Lung microvascular endothelial cell (primary cell): Measurements from ENCODE around the gene NACC1. TPM values are rescaled to one million over a fixed set of nuclear protein-coding genes. Genes with fewer than 3 reads are reported as not detected.
A peak's percentile ranks its signal among the peaks of the same experiment; 100 is the strongest.
"Not testable (repeated sequence)": the region's sequence is repeated elsewhere in the genome, so short reads cannot be mapped to it uniquely, and the experiment has no call there.

Experiments
- DNase-seq, 2 donors: peaks; one replicate each; pipeline versions ENCODE4 v3.0.0 to v3.0.0-alpha.2; 2010; ENCODE audit warnings: low read depth in 2 of 2
- total RNA-seq: library from RNA; depleted of rRNA; stranded (reverse); fragments of >200 nt; gene quantifications from 2 replicates; pipeline ENCODE4 v1.2.1, GENCODE V29; 2014

The NACC1 gene
- total RNA-seq, 1 donor from 2014 or later, result 34.1 TPM

DNA sequence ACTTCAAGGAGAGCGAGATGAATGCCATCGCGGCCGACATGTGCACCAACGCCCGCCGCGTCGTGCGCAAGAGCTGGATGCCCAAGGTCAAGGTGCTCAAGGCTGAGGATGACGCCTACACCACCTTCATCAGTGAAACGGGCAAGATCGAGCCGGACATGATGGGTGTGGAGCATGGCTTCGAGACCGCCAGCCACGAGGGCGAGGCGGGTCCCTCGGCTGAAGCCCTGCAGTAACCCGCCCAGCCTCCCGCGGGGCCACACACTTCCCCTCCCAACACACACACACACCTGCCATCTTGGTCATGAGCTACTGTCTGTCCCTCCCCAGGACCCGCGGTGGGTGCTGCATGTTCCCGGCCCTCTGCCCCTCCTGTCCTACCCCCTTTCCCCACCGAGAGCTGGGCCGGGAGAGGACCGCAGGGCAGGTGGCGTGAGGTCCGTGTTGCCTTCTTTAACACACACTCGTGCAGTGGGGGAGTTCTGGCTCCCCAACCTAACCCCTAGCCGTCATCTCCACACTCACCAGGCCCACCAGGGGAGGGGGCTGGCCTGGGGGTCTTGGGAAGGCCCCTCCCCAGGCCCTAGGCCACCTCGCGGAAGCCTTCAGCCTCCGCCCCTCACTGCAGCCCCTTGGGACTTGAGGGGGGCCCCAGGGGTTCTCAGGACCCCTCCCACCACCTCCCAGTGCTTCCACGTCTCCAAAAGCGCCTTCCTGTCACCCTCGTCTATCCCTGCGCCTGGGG is 20.3 kb downstream of the NACC1 start:
- DNase-seq, result no peak

DNA sequence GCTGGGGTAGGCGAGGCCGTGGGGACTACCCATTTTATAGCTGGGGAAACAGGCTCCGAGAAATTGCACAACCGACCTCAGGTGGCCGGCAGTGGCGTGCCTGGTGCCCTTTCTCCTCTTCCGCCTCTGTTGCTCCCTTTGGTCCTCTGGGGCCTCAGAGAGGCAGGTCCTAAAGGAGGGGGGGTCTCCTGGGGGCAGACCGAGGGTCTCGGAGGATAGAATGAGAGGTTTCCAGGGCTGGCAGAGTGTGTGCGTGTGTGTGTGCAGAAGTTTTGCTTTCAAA is 20.8 kb downstream of the NACC1 start:
- no peak for DNase-seq

DNA sequence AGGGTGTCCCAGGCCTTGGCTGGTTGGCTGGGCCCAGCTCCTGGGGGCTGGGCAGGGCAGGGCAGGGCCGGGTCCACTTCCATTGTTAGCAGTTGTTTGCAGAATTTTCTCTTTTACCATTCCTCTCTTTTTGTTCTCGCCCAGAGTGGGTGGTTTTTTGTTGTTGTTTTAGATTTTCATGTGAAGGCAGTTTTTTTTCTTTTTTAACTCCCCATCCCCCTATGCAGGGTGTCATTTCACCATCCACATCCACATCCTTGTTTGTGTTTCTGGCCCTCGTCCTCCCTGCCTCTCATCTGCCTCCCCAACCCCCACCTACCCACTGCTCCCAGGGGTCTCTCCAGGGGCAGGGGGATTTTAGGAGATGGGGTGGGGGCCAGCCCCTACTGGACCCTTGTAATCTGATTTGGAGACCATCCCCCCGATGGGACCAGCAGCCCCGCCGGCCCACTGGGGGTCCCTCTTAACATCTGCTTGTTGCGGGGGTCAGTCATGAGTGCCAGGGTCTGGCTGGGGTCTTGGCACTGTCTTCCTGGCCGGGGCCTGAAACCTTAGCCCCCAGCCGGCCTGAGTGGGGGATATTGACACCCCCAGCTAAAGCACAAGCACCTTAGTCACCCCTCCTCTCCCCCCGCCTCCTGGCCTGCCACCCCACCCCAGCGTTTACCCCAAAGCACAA is 21.7 kb downstream of the NACC1 start:
- no peak for DNase-seq

DNA sequence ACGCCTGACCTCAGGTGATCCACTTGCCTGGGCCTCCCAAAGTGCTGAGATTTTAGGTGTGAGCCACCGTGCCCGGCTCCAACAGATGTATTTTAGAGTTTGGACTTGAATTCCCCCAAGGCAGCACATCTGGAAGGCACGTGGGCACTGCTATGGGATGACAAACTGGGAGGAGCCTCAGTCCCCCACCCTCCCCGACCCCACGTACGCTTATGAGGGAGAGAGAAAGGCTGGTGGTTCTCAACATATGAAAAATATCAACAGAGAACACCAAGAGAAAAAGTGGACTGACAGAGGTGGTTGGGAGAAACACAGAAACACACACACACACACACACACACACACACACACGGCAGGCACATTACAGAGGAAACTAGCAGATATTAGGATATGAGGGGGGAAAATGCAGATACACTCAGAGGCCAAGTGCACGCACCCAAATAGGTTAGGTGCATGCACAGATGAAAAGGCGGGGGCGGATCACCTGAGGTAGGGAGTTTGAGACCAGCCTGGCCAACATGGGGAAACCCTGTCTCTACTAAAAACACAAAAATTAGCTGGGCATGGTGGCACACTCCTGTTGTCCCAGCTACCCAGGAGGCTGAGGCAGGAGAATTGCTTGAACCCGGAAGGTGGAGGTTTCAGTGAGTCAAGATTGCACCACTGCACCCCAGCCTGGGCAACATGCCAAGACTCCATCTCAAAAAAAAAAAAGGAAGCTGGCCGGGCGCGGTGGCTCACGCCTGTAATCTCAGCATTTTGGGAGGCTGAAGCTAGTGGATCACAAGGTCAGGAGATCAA is 28.9 kb downstream of the NACC1 start:
- peak in 1 of 2 donors; percentile 68 for DNase-seq

DNA sequence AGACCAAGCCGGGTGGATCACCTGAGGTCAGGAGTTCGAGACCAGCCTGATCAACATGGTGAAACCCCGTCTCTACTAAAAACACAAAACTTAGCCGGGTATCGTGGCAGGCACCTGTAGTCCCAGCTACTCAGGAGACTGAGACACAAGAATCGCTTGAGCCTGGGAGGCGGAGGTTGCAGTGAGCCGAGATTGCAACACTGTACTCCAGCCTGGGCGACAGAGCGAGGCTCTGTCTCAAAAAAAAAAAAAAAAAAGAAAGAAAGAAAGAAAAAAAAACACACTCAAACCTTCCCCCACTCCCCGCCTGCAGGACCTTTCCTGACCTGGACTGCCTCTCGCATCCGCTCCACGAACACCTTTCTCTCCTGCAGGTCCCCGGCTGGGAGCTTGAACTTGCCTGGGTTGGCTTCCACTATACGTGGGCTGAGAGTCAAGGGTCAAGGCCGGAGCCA is 31.1 kb downstream of the NACC1 start:
- not testable (repeated sequence) for DNase-seq

DNA sequence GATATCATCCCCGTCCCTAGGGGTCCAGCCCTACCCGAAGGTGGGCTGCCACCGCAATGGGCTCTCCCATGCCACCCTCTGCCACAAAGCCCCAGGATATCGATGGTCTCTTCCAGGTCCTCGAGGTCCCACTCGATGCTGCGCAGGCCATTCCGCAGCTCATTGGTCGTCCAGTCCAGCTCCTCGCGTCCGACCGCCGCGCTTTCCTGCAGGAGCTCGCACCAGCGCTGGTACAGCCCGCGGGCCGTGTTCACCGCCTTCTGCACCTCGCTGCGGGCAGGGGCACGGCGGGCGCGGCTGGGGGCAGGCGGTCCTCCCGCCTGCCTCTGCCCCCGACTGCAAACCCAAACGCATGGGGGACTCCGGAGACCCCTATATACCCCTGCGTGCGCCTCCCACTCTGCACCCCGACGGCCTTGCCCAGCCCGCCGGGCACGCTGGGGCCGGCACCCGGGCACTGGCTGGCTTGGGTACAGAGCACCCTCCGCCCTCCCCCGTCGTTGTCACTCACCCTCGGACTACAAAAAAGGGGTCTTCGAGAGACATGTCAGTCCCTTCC is 31.6 kb downstream of the NACC1 start:
- DNase-seq, result peak; percentile 65 to 67

DNA sequence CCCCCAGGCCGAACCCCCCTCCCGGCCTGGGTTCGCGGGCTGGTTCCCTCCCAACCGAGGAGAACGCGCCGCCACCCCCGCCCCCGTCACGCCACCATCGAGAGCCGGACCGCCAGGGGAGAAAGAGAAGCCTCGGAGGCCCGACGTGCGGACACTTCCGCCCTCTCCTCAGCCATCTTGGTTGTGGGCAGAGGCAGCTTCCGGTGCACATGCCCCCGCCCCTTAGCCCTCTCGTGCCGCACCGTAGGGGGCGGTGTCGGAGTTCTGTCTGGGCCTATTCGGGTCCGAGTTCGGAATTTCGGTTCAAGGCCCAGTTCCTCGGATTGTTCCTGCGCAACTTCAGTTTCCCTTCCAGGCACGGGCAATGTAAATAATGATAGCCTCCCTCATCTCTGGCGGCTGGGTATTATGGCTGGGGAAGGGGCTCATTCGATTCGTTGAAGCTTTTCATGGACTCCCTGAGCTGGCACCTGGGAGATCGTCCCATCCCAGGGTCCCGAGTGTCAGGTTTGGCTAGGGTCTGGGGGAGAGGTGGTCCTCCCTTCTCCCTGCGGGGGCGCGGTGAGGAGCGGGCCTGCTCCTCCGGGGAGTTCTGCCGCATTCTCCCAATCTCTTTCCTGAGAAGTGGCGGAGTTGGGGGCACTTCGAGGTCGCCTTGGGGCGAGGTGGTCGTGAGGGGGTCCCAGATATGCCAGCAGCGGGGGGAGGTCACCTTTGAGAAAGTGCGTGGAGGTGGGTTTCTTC is 32.3 kb downstream of the NACC1 start, which contains the start of the genes IER2 and STX10:
Gene IER2, plus strand, starts transcription at position 225 of the 744 bp plus-strand sequence. CDS start 2,776 bp downstream, outside the sequence.
Gene STX10, minus strand, starts transcription at position 189 of the 744 bp plus-strand sequence. CDS start 202 bp downstream, outside the sequence.
- peak; percentile 98 to 99 for DNase-seq

DNA sequence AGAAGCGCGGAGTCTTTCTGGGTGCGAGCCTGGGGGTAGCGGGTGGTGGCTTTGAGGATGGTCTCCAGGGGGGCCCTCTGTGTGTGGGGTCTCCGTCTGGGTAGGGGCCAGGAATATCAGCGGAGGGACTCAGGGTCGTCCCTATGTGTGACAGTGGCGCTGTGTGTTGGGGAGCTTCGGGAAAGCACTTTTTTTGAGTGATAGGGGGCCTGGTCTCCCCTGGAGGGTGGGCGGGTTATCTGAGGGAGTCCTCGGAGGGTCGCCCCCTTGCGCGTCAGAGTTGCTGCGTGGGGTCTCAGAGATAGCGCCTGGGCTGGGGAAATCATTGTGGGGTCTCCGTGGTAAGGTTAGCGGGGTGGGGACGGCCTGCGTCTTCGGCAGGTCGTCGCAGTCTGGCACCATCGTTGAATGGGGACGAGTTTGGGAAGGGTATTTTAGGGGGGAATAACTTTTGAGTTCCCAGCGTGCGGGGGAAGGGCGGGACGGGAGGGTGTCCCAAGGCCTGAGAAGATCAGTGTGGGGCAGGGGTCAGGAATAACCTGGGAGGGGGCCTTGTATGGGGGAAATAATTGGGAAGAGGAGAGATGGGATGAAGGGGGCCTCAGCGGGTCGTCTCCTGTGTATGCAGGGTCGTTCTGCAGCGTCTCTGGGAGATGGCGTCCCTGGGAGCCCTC is 33.0 kb downstream of the NACC1 start:
- DNase-seq, result no peak

DNA sequence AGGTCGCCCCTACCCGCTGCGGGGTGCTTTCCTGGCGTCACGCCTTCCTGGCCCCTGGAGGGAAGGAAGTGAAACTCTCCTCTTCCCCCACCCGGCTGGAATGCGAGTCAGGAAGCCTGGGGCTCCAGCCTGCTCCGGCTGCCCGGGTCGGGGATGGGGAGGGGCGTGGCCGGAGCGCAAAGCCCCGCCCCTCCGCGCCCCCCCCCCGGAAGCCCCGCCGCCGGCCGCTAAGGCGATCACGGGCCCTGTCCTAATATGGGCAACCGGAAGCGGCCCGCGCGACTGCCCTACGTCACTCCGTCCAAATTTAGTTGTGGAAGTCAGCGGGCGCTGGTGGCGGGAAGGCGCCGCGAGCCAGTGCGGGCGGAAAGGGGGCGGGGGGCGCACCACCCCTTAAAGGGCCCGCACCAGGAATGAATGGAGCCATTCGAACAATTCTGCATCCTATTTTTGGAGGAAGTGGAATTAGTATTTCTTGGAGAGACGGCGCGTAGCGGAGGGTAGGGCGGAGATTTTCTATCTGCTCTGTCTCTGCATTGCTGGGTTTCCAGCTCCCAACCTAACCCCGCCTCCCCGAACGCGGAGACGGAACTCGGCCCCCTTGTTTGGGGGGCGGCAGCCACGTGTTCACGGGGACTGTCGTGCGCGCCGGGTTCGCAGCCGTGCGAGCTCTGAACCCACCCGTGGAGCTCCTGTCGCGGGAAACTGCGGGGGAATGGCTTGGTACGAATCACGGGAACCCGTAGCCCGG is 33.7 kb downstream of the NACC1 start:
- DNase-seq, result peak; percentile 98

DNA sequence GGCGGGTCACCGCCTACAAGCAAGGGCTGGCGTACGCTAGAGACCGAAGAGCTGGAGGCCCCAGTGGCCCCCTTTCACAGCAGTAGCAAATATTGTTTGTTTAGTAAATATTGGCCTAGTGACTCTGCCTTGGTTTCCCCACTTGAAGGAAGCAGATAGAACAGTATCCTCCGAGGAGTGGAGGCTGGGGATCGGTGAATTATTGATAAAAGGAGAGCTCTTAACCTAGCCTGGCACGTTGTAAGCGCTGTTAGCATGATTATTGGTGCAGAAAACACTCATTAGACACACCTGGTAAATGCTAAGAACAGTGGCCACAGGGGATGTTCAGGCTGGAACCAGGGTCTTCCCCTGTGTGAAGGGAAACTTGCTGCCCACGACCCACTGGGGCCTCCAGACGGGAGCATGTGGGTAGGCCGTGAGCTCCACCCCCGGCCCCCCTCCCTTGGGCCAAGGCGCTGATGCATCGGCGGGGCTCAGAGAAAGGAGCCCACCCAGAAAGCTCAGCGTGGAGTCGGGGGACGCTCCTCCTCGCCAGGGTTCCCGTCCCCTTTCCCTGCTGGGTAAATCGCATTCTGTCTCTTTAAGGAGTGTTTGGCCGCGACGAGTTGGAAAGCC is 34.4 kb downstream of the NACC1 start:
- no peak for DNase-seq

DNA sequence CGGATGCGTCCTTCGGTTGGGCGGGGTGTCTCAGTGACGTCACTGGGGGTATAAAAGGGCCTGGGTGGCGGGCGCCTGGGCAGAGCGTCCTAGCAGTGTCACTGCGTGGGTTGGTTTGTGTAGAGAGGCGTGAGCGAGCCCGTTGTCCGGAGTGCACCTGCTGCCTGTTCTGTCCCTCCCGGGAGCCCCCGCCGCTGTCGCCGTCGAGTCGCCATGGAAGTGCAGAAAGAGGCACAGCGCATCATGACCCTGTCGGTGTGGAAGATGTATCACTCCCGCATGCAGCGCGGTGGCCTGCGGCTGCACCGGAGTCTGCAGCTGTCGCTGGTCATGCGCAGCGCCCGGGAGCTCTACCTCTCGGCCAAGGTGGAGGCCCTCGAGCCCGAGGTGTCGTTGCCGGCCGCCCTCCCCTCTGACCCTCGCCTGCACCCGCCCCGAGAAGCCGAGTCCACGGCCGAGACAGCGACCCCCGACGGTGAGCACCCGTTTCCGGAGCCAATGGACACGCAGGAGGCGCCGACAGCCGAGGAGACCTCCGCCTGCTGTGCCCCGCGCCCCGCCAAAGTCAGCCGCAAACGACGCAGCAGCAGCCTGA is 35.0 kb downstream of the NACC1 start:
- peak; percentile 95 to 97 for DNase-seq

DNA sequence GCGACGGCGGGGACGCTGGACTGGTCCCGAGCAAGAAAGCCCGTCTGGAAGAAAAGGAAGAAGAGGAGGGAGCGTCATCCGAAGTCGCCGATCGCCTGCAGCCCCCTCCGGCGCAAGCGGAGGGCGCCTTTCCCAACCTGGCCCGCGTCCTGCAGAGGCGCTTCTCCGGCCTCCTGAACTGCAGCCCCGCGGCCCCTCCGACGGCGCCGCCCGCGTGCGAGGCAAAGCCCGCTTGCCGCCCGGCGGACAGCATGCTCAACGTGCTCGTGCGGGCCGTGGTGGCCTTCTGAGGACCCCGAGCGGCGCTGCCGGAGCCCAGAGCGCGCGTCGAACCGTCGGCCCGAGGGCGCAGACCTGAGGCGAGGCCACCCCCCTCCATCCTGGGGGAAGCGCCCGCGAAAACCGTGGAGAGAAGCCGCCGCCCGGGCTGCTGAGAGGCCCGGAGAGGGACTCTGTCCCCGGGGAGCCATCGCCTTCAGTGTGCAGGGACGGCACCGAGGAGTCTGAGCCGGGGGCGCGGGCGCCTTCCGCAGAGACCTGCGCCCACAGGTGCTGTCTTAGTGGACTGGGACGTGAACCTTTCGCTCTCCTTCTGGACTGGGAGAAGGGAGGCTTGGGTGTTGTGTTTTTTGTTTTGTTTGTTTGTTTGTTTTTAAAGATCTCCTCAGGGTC is 35.6 kb downstream of the NACC1 start:
- peak; percentile 58 to 62 for DNase-seq

DNA sequence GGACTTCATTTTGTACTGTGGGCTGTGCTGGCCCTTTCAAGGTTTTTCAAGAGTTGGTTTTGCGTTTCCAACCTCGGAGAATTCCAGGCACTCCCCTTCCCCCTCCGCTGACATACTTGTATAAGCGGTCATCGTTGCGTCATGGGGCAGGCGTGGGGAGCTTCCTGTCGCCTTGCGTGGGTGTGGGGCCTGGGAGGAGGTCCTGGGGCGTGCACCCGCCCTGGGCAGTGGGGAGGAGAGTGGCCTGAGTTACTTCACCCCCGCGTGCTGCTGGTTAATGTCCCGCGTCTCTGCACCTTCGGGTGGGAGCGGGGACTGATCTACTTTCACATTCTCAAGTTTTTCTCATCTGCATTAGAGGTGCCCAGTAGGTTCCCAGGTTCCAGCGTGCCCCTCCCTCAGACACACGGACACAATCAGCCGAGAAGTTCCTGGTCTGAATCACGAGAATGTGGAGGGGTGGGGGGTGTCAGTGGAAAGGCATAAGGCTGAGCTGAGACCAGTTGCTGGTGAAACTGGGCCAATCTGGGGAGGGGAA is 36.2 kb downstream of the NACC1 start:
- DNase-seq, result peak; percentile 90 to 94

DNA sequence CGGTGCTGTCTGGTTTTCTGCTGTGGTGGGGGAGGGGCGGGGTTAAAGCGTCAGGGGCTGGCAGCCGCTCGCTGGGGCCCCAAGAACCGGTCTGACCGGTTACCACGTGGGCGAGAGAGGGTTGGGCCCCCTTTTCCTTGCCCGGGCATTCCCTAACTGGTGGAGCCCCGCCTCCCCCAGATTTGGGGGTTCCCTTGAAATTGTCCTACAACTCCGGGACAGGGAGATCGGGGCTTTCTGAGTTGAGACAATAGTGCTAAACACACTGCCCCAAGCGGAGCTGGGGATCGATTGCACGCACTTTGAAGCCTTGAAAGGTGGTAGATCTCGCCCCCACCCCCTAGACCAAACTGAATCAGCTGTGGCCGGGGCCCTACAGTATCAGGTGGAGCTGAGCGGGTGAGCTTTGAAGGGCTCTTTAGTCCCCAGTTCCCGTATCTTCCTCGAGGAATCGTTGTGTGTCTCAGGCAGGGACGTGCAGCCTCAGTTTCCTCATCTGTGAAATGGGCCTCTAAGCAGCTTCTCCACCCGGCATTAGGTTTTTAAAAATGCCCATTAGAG is 36.9 kb downstream of the NACC1 start:
- DNase-seq, result peak; percentile 69 to 77

DNA sequence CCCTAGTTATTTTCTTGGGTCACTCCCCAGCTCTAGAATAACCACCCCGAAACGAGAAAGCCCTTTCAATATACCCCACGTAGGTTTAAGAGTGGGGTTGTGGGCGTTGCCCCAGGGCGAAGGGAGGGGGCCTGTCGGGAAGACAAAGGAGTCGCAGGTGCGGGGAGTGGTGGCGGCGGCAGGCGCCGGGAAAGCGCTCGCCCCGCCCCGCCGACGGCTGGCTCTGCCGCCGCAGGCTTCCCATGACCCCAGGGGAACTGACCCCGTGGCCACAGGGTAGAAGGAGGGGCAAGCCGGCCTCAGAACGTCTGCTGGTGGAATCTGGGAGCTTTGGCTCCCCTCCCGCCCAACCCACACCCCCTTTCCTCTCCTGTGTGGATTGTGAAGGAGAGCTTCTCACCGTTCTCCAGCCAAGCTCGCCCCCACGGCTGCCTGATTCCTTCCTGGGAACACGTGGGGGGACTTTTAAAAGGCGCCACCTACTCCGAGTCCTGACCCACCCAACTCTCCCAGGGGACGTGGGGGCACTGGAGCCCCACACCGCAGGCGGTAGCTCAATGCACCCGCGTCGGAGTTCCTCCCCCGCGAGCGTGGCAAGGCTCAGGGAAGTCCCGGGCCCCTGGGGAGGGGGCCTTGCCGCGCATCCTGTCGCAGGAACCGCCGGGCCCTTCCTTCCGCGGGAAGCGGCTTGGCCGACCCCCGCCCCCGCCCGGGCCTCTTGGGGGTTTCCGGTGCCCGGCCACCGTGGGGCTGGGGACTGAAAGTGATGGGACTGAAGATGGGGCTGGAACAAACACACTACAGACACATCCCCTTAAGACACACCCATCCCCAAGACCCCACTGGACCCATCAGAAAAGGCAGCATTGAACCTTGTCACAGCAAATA is 37.7 kb downstream of the NACC1 start:
- peak; percentile 82 for DNase-seq

DNA sequence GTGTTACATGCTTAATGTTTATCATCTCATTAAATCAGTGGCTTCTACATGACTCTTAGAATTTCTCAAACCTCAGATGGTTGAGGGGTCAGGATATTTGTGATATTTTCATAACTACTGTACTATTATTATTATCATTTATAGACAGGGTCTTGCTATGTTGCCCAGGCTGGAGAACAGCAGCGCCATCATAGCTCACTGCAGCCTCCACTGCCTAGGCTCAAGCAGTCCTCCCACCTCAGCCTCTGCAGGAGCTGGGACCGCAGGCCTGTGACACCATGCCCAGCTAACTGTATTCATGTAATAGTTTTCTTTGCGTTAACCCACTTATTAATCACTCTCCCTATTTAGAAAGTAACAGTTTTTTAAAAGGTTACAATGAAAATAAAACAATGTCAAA is 41.6 kb downstream of the NACC1 start:
- no peak for DNase-seq

DNA sequence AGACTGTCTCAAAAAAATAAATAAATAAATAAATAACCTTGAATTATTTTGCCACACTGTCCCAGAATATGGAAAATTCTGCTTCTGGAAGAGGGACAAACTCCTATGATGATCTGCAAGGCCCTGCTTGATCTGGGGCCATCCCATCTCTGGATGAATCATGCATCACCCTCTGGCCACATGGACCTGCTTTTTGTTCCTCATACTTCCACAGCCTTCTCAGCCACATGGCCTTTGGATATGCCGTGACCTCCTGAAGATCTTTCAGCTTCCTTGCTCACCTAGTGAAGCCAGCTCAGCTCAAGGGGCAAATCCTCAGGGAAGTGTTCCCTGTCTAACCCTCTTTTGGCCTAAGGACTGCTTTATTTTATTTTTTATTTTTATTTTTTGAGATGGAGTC is 42.5 kb downstream of the NACC1 start:
- peak in 1 of 2 donors; percentile 51 for DNase-seq
